ENCODE measurements around the gene GSTO2.

Gene GSTO2

GRCh38 chr10:104323085-104323484, 54.1 kb downstream of the GSTO2 start:
- ChIA-PET POLR2A (no interaction called here), CTCF (interaction anchor here (3.6 to 14.8 kb wide), 3 partner anchors 10 to 31 kb away, joined by 20 to 122 read pairs (median 24); no protein-coding TSS in a partner anchor)
- no peak for DNase-seq (ENCODE audit: low read depth, low spot score)
- TF ChIP-seq CTCF (IDR thresholded peaks at IDR 0.05; ENCODE audit: insufficient read depth, low read length, missing control alignments): no peak
- no peak overlapping the region for H3K4me3 ChIP-seq (ENCODE audit: low read depth, low read length)

GRCh38 chr10:104323760-104324201, 54.8 kb downstream of the GSTO2 start:
- TF ChIP-seq CTCF (IDR thresholded peaks at IDR 0.05; ENCODE audit: insufficient read depth, low read length, missing control alignments): no peak
- POLR2A ChIA-PET: no interaction called here
- CTCF ChIA-PET: interaction anchor here (1.9 to 14.8 kb wide), 3 partner anchors 11 to 18 kb away, joined by 5 to 122 read pairs (median 20); no protein-coding TSS in a partner anchor
- no peak overlapping the region for H3K4me3 ChIP-seq (ENCODE audit: low read depth, low read length)
- DNase-seq (ENCODE audit: low read depth, low spot score): no peak

- POLR2A ChIA-PET: no interaction called here
- CTCF ChIA-PET: interaction anchor here (0.7 to 14.8 kb wide), 4 partner anchors 12 to 31 kb away, joined by 3 to 122 read pairs (median 12); no protein-coding TSS in a partner anchor
- no peak for DNase-seq (ENCODE audit: low read depth, low spot score)
- H3K4me3 ChIP-seq (ENCODE audit: low read depth, low read length): no peak overlapping the region
- TF ChIP-seq CTCF (IDR thresholded peaks at IDR 0.05; ENCODE audit: insufficient read depth, low read length, missing control alignments): no peak
Measured at GRCh38 chr10:104324221-104324686, 55.3 kb downstream of the GSTO2 start.

GRCh38 chr10:104324931-104325330, 55.9 kb downstream of the GSTO2 start:
- no peak overlapping the region for H3K4me3 ChIP-seq (ENCODE audit: low read depth, low read length)
- CTCF ChIA-PET: interaction anchor here (0.7 to 14.8 kb wide), 4 partner anchors 11 to 32 kb away, joined by 3 to 122 read pairs (median 12); no protein-coding TSS in a partner anchor
- DNase-seq (ENCODE audit: low read depth, low spot score): no peak
- POLR2A ChIA-PET: no interaction called here
- no peak for TF ChIP-seq CTCF (IDR thresholded peaks at IDR 0.05; ENCODE audit: insufficient read depth, low read length, missing control alignments)

- TF ChIP-seq CTCF (IDR thresholded peaks at IDR 0.05; ENCODE audit: insufficient read depth, low read length, missing control alignments): no peak
- DNase-seq (ENCODE audit: low read depth, low spot score): no peak
- ChIA-PET CTCF (interaction anchor here (1.2 to 4.7 kb wide), 6 partner anchors 8 to 52 kb away, joined by 5 to 18 read pairs (median 8); no protein-coding TSS in a partner anchor), POLR2A (no interaction called here)
- no peak overlapping the region for H3K4me3 ChIP-seq (ENCODE audit: low read depth, low read length)
Measured at GRCh38 chr10:104325436-104326435, 56.8 kb downstream of the GSTO2 start.

All from AG04449 (cell line).